GM21737 (cell line): ENCODE data around the gene PPP1R12B.
"Not testable (repeated sequence)": the region's sequence is repeated elsewhere in the genome, so short reads cannot be mapped to it uniquely, and the experiment has no call there.

Source experiments
- ATAC-seq: cut with Tn5 transposase; IDR thresholded peaks from one replicate; pipeline ENCODE4 v1.9.1; 2021; ENCODE audit warnings: mild to moderate bottlenecking, moderate library complexity; ENCODE audit not compliant: unreplicated experiment

Gene PPP1R12B

GRCh38 chr1:202624088-202624780 lies 275.7 kb downstream of the PPP1R12B start:
- no peak for ATAC-seq

- ATAC-seq, result no peak
Measured at GRCh38 chr1:202624781-202625108, 276.2 kb downstream of the PPP1R12B start.

- ATAC-seq, result peak; percentile 61
Measured at GRCh38 chr1:202625416-202626360, 277.2 kb downstream of the PPP1R12B start.

GRCh38 chr1:202627036-202627435 lies 278.5 kb downstream of the PPP1R12B start:
- not testable (repeated sequence) for ATAC-seq

- no peak for ATAC-seq
Measured at GRCh38 chr1:202627841-202628565, 279.5 kb downstream of the PPP1R12B start.

GRCh38 chr1:202628646-202629215 lies 280.2 kb downstream of the PPP1R12B start:
- no peak for ATAC-seq

DNA sequence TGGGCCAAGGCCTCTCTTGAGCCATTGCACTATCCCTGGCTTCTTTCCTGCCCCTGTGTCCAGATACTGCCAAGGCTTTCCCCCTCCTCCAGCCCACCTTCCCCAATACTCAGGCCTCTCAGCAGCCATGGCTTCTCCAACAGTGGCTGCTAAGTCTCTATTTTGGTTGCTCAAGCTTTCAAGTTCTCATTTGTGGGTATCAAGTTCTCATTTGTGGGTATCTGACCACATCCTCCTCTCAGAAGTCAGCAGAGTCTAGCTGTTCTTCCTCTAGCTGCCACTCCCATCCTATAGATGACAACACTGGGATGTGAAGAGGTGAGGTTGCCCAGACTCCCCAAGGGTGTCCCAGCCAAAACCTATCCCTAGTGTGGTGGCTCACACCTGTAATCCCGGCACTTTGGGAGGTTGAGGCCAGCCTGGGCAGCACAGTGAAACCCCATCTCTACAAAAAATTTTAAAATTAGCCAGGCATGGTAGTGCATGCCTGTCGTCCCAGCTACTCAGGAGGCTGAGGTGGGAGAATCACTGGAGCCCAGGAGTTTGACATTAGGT lies 280.8 kb downstream of the PPP1R12B start:
- ATAC-seq, result peak; percentile 58

DNA sequence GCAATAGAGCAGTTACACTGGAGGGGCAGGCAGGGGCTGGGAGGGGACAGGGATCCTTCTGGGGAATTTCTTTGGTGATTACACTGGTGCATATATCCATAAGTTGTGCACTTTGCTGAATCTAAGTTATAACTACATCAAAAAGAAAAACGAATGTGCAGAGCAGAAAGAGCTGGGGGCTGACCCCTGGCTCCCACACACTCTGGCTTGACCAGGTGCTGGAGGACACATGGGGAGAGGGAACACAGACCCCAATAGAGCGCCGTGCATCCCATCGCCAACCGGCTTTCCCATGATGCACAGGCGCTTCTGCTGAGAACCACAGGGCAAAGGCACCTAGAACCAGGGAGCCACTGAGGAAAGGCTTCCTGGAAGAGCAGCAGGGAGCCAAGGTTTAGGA lies 281.6 kb downstream of the PPP1R12B start:
- not testable (repeated sequence) for ATAC-seq

GRCh38 chr1:202630541-202630940 lies 282.0 kb downstream of the PPP1R12B start:
- no peak for ATAC-seq

GRCh38 chr1:202631076-202631923 lies 282.8 kb downstream of the PPP1R12B start:
- ATAC-seq, result no peak

DNA sequence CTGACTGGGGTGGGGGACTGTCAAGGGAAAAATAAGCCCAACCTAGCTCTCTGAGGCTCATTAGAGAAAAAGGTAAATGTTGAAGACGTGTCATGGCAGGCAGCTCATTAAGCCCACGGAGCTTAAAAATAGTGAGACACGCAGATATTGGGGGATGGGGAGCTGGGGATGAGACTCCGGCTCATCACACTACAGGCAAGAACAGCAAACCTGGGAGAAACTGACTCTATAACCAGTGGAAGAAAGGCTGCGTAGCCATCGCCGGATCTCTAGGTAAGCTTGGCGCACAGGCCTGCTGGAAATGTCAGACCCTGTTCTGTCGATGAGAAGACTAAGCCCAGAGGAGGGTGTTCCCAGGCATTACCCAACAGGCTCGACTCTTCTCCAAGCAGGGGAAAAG lies 283.7 kb downstream of the PPP1R12B start:
- no peak for ATAC-seq

DNA sequence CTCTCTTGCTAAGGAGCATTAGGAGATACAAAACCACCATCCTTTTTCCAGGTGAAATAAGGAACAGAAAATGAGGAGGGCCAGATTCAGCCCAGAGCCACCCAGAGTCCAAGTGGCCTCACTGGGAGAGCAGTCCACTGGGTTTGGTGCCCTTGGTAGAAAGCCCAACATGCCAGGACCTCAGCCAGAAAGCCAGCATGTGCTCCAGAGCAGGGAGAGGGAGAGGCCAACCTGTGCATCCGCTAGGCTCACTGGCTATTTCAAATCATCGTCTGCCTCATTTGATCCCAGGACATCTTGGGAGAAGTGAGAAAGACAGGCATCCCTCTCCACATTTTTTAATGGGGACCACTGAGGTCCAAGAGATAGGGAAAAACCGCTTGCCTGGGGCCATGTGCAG lies 287.7 kb downstream of the PPP1R12B start:
- ATAC-seq, result not testable (repeated sequence)

GRCh38 chr1:202637321-202638018 lies 289.0 kb downstream of the PPP1R12B start:
- not testable (repeated sequence) for ATAC-seq

- ATAC-seq, result no peak
Measured at GRCh38 chr1:202638019-202638700, 289.7 kb downstream of the PPP1R12B start.

DNA sequence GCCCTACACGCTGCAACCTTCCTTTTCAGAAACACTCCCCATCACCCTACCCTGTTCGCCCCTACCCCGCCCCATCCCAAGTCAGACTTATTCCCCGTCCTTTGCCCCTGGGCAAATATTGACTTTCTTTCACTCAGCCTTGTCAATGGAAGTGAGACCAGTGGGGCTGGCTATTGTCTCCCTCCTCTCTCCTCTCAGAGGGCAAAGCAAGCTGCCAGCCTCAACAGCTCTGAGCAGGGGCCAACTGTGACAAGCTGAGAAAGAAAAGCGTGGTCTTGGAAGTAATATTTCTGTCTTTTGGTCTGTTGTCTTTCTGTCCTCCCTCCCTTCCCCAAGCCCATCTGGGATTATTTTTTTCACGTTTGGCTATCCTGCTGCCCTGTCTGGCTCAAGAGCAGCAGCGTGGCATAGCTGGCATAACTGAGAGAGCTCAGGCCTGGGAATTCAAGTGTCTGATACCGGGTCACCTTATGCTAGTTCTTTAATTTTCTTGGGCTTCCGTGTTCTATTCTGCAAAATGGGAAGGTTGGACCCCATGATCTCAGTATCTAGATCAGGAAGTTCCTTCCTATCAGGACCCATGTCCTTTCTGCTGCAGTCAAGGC lies 290.3 kb downstream of the PPP1R12B start:
- not testable (repeated sequence) for ATAC-seq

- no peak for ATAC-seq
Measured at GRCh38 chr1:202639500-202639899, 291.0 kb downstream of the PPP1R12B start.

GRCh38 chr1:202642212-202642611 lies 293.7 kb downstream of the PPP1R12B start:
- ATAC-seq, result no peak
